HG03103 (cell line): ENCODE measurements around the gene CFAP161.

ENCODE experiments used
- ATAC-seq: cut with Tn5 transposase; IDR thresholded peaks from one replicate; pipeline ENCODE4 v1.9.1; 2021; ENCODE audit warnings: low read depth; ENCODE audit not compliant: unreplicated experiment

CFAP161 gene

DNA sequence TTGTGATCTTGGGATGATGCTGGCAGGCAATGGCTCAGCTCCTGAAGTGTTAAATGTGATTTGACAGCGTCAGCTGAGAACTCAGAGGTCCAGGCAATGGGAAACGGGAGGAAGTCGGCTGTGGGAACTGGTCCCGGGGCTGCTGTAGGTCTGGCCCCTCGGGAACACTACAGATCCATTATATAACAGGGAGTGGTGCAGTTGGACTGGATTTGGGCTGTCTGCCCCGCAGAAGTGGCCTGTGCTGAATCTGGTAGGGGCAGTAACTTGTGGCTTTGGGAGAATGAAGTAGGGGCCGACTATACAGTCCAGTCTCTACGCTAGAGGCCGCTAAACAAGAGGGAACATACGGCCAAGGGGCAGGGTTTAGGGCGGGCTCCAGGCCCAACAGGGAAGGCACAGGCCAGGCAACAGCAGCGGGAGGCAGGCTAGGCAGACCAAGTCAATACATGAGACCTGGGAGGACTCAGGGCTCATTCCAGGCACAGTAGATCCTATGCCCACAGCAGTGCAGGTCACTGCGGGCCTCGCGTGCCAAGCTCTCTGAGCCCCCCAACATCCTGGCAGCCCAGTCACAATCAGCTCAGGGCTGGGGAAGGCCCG, 42.3 kb downstream of the CFAP161 start:
- ATAC-seq, result no peak

DNA sequence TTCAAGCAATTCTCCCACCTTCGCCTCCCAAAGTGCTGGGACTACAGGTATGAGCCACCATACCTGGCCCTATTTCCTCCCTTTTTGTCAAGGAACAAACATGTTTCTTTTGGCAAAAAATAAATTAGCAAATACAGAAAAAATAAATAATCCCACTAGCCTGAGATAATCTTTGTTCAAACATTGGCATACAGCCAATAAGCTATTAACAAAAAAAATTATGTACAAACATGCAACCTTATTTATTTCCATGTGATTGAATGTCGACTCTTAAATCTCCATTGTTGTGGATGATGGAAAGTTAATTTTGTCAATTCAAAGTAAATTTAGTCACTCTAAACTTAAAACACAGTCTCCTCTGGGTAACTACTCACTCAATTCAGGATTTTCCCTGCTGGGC, 44.3 kb downstream of the CFAP161 start:
- no peak for ATAC-seq

DNA sequence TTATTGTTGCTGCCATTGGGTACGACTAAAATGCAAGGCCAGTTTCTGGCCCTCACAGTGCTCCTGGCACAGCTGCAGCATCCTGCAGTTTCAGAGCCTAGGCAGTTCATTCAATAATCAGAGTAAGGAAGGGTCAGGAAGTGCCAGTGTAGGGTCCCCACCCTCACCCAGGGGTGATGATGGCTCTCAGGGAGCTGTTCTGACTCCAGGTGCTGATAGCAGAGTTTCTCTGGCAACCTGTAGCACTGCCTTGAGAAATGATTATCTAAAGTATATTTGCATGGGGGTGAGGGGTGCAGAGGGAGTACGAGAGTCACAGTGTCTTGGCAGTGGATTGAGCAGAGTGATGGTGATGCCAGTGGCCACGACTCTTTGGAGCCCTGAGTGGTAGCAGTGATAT, 47.1 kb downstream of the CFAP161 start:
- ATAC-seq, result no peak

DNA sequence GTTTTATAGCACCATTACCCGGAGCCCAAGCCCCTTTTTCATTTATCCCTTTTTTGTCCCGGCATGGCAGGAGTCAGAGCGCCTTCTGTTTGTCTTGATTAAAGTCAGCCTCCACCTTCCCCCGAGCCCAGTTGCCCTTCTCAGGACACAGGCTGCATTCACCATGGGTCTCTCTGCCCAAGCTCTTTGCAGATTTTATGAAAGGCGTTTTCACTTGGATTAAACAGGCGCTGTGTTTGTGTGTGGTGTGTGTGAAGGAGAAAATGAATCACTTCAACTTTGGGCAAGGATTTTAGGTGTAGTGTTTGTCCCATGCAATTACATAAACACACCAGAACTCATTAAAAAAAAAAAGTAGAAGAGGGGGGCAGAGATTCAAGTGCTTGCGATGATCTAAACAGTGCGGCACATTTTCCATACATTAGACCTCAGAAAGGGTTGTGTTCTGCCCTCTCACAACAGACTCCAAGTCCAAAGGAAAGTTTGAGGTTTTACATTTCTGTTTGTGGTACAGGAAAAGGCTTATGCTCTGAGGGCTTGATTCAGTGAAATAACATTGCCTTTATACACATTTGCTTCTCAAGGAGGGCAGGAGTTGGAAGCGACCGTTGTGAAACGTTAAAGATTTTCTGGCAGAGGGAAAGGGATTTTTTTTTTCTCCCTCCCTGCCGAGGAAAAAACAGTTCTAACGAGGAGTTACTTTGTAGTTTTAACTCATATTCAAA, 48.1 kb downstream of the CFAP161 start:
- ATAC-seq, result no peak

DNA sequence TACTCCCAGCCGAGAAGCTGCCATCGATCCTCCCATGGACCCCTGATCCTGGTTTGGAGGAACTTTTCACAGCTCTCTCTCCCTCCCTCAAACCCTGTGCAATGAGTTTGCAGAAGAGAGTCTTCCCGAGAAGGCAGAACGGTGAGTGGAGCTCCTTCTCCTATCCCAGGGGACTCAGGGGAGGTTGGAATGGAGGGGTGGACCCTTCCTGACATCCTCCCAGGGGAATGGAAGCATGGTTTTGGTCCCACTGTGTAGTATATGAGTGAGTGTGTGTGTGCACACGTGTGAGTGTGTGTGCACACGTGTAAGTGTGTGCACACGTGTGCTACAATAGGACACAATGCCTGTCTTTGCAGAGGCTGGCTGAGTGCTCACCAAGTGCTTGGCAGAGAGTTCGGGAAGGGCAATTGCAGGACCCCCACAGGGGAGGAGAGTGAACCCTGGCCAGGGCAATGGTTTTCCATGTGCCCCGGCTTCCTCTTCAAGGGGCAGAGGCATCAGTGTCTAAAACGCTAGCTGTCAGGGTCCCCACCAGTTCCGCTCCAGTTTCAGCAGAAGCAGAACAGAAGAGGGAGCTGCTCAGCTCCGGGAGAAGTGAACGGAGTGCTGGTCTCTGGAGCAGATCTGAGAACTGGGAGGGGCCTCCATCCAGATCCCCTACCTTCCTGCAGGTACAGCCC, 48.8 kb downstream of the CFAP161 start:
- no peak for ATAC-seq

DNA sequence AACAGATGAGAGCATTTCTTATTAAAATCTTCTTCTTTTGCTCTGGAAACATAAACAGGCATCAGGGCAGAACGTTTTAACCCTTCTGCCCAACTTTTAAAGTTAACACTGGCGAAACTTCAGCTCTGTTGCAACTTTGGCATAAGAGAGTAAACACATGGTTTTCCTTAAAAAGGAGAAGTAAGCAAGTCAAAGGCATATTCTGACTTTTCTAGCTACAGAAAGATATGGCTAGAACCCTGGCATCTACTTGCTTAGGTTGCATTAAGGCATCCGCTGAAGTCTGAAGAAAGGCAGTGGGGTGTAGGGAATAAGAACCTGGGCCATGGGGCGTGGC, 49.3 kb downstream of the CFAP161 start:
- ATAC-seq, result no peak

DNA sequence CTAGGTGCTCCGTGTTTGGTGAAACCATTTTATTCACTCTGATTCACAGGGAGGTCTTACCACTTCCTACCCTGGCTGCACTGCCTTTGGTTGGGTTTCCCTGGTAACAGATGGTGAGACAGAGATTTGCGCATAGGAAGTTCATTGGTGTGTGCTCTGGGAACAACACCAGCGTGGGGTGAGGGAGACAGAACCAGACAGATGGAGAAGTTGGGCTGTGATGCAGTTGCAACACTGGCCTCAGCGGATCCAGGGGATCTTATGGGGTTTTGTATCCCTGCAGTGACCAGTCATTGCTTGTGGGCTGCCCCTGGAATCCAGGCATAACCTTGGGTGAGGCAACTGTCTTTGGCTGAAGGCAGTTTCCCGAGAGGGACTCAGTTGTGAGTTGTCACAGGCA, 50.1 kb downstream of the CFAP161 start:
- no peak for ATAC-seq

DNA sequence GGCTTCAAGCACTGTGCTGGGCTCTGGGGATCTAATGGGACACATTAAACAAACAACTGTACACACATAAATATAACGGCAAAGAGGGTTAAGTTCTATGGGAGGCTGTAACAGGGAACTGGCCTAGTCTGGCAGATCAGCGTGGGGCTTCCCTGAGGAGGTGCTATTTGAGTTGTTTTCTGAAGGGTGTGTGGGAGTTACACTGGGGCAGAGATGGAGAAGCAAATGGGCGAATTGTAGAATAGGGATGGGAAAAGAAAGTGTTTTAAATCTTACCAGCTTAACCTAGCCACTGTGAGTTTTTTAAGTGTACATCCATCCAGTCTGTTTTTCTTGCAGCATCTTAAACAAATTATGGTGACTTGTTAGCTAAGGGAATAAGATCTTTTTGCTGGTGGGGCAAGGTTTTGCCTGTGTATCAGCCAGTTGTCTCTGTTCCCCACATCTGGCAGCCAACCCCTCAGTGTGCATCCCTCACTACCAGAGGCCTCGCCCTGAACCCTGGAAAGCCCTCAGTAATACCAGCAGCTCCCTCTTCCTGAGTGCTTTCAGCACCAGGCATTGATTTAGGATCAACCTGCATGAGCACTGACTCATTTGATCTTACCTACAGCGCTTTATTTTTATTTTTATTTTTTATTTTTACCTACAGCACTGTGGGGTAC, 51.7 kb downstream of the CFAP161 start:
- ATAC-seq, result no peak

DNA sequence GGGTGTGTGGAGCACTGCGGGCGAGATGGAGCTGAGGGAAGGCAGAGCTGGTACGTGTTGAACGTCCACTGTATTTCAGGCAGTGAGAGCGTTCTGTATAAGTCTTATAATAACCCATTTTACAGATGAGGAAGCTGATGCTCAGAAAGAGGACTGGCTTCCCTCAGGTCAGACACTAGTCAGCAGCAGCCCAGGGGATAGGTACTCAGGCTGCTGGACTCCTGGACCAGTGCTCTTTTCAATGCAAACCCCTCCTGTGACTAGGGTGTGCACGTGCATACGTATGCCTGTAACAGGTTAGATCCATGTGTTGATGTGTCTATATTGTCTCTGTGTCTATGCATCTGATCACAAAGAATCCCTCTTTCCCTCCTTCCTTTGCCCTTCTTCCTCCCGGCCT, 54.3 kb downstream of the CFAP161 start:
- ATAC-seq, result no peak

DNA sequence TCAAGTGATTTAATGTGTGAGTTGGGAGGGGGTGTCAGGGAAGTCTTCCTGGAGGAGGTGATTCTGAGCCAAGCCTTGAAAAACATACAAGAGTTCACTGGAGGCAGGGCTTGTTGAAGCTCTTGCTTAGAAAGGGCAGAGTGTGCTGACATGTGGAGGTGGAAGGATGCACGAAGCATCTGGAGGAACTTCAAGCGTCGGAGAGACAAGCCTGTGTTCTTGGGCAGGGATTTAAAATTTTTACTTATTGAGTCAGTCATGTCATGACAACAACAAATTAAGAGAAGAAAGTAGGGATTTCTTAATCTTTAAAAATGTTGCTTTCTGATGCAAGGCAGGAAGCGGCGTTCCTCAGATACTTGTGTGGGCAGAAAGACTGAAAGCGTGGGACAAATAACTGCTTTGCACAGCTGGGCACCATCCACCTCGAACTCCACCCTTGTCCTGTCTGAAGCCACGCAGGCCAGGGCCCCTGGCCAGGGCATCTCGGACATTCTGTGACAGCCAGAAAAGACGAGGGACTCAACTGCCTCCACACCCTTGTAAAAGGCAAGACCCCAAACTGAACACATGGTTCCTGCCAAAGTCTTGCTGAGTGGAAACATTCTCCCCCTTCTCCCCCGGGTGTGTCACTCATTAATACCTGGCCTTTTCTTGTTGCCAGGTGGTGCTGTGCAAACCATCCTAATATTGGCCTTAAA, 55.7 kb downstream of the CFAP161 start:
- no peak for ATAC-seq

DNA sequence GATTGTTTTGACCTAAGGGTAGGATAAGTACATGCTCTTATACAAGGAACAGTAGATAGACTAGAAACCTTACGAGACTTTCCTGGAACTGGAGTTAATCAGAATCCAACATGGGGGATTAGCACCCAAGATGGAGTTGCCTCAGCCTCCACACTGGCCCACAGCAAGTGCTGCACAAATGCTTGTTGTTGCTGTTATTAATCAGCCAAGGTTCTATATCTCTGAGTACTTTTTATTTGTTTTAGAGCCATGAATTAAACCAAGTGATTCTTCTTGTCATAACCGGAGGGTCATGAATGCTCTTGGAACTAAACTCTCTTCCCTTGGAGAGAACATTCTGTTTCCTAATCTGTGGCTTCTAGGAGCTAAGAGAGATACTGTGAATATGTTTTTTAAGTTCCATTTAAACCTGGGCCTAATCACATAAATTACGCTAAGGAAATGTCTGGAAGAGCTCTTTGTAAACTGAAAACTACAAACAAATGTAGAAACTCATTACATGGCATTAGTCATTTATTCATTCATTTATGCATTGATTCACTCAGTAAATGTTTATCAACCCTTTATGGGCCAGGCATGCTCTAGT, 56.9 kb downstream of the CFAP161 start:
- no peak for ATAC-seq

DNA sequence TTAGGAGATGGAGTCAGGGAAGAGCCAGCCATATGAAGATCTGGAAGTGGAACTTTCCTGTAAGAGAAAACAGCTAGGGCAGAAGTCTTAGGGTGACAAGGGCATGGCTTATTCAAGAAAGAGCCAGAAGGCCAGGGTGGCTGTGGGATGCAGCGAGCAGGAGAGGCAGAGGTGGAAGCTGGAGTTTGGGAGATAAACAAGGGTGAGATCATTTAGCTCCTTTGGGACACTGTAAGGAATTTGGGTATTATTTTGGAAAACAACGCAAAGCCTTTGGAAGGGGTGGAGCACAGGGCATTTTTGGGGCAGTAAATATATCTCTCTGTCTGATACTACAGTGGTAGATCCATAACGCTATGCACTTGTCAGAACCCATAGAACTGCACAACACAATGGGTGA, 57.6 kb downstream of the CFAP161 start:
- ATAC-seq, result no peak

DNA sequence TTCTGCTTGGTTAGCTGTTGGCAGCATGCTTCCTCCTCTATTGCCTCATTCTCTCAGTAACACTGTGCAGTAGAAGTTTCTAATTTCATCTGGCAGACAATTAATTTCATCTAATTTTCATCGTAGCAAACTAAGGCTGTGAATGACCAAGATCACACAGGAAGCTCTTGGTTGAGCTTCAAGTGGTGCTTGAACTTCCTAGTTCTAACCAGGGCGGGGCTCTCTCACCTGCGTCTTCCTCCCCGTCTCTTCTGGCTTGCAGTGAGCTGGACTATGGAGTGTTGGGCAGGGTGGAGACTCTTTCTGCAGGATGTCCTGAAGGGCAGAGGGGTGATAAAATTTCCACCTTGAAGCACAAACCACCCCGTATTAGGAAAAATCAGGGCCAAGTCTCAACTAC, 60.7 kb downstream of the CFAP161 start:
- no peak for ATAC-seq

DNA sequence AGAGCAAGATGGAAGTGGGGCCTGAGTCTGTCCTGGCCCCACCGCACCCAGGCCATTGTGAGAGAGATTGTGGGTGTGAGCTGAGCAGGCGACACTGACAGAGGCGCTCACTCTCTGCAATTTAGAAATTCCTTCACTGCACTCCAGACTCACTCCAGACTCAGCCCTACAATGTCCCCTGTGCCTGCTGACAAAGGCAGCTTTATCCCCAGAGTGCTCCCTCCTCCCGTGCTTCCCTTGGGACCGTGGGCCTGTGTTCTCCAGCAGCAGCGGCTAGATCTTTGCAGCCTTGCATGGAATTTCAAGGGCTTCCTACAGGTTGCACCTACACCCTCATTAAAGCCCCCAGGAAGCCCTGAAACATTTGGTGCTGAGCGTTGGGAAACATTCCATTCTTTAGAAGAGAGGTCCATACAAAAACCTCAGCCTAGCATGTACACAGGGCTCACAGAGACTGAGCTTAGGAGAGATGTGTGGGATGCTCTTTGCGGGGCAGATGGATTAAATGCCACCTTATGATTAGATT, 61.3 kb downstream of the CFAP161 start:
- ATAC-seq, result no peak

DNA sequence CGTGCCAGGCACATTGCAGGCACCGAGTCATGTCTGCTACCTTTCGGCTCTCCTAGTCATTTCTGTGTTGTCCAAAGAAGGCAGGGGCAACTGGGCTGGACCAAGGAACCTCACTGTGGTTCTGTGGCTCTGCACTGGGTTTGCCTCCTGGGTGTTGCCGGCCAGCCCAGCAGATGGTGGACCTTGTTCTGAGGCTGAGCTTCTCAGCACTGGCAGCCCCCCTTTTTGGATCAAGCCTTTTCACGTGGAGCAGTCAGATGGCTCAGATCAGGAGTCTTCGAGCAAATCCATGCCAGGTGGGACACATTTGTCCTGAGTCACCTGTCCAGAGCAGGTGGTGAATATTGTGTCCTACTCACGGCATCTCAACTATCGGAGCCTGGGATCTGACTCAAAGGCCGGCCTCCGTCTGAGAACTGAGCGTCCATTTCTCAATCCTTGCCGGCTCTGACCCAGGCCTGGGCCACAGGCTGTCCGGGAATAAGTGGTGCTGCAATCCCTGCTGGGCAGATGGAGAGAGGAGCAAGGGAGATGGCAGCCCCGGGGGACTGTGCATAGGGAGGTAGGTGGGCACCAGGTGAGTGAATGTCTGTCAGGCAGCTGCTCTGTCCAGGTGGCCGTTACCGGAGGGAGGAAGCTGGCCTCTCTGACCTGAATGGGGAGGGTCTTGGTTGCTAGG, 62.6 kb downstream of the CFAP161 start, which contains the start of gene IL16:
TSS of gene IL16 (plus strand) at position 304 of the 679 bp plus-strand sequence. CDS start 28,521 bp downstream, outside the sequence.
- no peak for ATAC-seq

DNA sequence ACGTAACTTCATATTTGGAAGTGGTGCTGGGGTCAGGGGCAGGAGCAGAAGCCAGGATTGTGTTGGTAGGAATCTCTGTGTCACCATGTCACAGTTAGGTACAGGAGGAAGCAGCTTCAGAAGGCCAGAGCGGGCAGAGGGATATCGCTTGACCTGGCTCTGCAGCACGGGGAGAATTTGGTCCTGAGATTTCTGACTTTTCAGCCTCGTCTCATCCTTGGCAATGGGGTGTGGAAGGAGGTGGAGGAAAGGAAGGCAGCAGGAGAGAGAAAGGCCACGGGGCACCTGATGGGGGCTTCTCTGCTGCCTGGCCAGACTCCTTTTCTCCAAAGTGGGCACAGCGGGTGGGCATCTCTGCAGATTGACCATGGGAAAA, 63.2 kb downstream of the CFAP161 start:
- no peak for ATAC-seq

DNA sequence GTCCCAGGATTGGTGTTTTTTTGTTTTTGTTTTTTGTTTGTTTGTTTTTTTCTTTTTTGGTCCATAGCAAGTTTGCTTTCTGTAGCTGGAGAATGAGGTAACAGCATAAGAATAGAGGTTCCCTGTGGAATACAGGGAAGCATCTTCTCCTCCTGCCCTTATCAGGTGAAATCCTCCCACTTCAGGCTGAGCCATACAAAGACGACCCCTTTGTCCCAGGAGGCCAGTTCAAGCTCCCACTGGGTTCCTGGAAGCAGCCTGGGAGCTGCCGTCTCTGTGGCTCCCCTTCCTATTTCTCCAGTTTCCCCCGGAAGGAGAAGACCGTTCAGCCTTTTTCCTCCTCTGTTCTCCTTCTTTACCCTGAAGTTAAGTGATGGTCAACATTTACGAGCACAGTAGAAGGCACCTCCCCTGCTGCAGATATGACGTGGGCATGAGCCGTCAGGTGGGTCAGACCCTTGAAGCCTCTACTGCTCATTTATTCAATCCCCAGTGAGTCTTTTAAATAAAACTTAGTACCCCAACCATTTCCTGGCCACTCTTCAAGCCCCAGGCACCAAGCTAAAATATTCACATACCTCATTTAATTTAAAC, 63.7 kb downstream of the CFAP161 start:
- ATAC-seq, result no peak
